Stimulated activated CD8-positive, alpha-beta memory T cell treated with anti-CD3 and anti-CD28 coated beads, Interleukin-12 subunit alpha, Interleukin-12 subunit beta, amount 100 ng/mL, for 24 hours (primary cell): ENCODE data around the gene NBPF3.
A peak's percentile ranks its signal among the peaks of the same experiment; 100 is the strongest.
"Not testable (repeated sequence)": the region's sequence is repeated elsewhere in the genome, so short reads cannot be mapped to it uniquely, and the experiment has no call there.

ENCODE experiments used
- DNase-seq: peaks from one replicate; pipeline ENCODE4 v3.0.0-alpha.2; 2020; ENCODE audit errors: extremely low read depth

NBPF3 gene

GRCh38 chr1:21439721-21440629 is at the start of gene NBPF3:
NBPF3 (plus strand) TSS chr1:21440137; CDS start chr1:21445087, 4,950 bp downstream.
- peak; percentile 78 for DNase-seq

DNA sequence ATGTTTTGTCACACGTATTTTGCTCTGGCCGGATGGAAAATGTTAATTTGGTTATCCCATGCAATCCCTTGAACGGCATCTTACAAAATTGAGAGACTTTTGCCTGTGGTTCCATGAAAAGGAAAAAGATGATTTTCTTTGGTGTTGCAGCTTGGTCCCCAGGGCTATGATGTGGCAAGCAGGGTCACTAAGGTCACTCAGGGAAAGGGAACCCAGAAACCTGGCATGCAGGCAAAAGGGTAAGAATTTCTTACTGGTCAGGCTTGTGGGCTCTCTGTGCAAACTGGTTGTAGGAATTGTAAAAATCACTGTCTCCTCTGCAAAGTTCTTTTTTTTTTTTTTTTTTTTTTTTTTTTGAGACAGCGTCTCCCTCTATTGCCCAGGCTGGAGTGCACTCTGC is 48.4 kb upstream of the NBPF3 start:
- DNase-seq = no peak

DNA sequence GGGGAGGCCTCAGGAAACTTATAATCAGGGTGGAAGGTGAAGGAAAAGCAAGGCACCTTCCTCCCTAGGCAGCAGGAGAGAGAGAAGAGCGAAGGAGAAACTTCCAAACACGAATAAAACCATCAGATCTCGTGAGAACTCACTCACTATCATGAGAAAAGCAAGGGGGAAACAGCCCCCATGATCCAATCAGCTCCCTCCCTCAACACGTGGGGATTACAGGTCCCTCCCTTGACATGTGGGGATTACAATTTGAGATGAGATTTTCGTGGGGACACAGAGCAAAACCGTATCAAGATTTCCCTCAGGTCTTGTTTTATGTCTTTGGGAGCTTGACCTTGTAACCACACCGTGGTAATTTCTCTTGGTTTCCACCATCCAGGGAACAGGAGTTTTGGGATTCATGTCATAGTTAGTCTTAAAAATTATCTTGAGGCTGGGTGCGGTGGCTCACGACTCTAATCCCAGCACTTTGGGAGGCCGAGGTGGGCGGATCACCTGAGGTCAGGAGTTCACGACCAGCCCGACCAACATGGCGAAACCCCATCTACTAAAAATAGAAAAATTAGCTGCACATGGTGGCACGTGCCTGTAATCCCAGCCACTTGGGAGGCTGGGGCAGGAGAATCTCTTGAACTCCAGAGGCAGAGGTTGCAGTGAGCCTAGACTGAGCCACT is 47.2 kb upstream of the NBPF3 start:
- no peak for DNase-seq

- no peak for DNase-seq
Observed at GRCh38 chr1:21396516-21396915, 43.4 kb upstream of the NBPF3 start.

GRCh38 chr1:21397813-21398188 is 42.1 kb upstream of the NBPF3 start:
- DNase-seq = no peak

DNA sequence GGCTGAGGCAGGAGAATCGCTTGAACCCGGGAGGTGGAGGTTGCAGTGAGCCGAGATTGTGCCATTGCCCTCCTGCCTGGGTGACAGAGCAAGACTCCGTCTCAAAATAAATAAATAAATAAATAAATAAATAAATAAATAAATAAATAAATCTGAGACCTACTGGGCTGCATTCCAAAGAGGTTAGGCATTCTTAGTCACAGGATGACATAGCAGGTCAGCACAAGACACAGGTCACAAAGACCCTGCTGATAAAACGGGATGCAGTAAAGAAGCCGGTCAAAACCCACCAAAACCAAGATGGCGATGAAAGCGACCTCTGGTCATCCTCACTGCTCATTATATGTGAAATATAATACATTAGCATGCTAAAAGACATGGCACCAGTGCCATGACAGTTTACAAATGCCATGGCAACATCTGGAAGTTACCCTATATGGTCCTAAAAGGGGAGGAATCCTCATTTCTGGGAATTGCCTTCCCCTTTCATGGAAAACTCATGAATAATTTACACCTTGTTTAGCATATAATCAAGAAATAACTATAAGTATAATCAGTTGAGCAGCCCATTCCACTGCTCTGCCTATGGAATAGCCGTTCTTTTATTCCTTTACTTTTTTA is 38.1 kb upstream of the NBPF3 start:
- not testable (repeated sequence) for DNase-seq

DNA sequence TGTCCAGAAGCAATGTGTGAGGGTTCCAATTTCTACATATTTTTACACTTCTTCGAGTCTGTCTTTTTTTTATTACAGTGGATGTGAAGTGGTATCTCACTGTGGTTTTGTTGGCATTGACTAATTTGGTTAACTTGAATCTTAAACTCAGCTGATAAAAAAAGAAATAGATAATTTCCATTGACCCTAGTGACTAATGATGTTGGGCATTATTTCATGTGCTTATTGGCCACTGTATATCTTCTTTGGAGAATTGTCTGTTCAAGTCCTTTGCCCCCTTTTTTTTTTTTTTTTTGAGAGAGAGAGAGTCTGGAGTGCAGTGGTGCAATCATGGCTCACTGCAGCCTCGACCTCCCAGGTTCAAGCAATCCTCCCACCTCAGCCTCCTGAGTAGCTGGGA is 33.3 kb upstream of the NBPF3 start:
- no peak for DNase-seq

GRCh38 chr1:21409897-21410296 is 30.0 kb upstream of the NBPF3 start:
- not testable (repeated sequence) for DNase-seq

- no peak for DNase-seq
Observed at GRCh38 chr1:21414015-21414414, 25.9 kb upstream of the NBPF3 start.

GRCh38 chr1:21420378-21420777 is 19.6 kb upstream of the NBPF3 start:
- not testable (repeated sequence) for DNase-seq

- DNase-seq = not testable (repeated sequence)
Observed at GRCh38 chr1:21421307-21421706, 18.6 kb upstream of the NBPF3 start.

GRCh38 chr1:21427798-21428480 is 12.0 kb upstream of the NBPF3 start:
- DNase-seq = not testable (repeated sequence)

DNA sequence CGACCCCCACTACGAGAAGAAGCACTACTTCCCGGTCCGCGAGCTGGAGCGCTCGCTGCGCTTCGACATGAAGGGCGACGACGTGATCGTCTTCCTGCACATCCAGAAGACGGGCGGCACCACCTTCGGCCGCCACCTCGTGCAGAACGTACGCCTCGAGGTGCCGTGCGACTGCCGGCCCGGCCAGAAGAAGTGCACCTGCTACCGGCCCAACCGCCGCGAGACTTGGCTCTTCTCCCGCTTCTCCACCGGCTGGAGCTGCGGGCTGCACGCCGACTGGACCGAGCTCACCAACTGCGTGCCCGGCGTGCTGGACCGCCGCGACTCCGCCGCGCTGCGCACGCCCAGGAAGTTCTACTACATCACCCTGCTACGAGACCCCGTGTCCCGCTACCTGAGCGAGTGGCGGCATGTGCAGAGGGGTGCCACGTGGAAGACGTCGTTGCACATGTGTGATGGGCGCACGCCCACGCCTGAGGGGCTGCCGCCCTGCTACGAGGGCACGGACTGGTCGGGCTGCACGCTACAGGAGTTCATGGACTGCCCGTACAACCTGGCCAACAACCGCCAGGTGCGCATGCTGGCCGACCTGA is 11.4 kb upstream of the NBPF3 start:
- not testable (repeated sequence) for DNase-seq

DNA sequence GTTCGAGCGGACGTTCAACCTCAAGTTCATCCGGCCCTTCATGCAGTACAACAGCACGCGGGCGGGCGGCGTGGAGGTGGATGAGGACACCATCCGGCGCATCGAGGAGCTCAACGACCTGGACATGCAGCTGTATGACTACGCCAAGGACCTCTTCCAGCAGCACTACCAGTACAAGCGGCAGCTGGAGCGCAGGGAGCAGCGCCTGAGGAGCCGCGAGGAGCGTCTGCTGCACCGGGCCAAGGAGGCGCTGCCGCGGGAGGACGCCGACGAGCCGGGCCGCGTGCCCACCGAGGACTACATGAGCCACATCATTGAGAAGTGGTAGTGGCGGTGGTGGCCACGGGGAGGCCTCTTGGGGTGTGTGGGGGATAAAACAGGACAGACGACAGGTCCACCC is 10.7 kb upstream of the NBPF3 start:
- DNase-seq = not testable (repeated sequence)

DNA sequence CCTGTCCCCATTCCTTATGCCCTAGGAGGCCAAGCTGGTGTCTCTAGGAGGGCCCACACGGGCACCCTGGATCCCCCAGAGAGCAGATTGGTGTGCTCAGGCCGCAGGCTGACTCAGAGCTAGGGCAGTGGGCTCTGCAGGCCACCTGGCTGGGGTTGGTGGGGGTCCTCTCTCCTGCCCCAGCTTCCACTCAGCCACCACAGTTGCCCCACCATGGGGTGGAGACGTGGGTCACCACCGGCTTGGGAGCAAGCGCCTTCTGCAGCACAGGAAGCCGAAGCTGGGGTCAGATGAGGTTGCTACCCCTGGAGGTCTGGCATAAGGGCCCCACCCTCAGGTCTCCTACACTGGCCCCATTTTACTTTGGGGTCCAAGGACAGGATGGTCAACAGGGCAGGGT is 9.1 kb upstream of the NBPF3 start:
- DNase-seq = not testable (repeated sequence)

GRCh38 chr1:21434394-21434793 is 5.5 kb upstream of the NBPF3 start:
- no peak for DNase-seq

- no peak for DNase-seq
Observed at GRCh38 chr1:21435646-21436487, 4.1 kb upstream of the NBPF3 start.

DNA sequence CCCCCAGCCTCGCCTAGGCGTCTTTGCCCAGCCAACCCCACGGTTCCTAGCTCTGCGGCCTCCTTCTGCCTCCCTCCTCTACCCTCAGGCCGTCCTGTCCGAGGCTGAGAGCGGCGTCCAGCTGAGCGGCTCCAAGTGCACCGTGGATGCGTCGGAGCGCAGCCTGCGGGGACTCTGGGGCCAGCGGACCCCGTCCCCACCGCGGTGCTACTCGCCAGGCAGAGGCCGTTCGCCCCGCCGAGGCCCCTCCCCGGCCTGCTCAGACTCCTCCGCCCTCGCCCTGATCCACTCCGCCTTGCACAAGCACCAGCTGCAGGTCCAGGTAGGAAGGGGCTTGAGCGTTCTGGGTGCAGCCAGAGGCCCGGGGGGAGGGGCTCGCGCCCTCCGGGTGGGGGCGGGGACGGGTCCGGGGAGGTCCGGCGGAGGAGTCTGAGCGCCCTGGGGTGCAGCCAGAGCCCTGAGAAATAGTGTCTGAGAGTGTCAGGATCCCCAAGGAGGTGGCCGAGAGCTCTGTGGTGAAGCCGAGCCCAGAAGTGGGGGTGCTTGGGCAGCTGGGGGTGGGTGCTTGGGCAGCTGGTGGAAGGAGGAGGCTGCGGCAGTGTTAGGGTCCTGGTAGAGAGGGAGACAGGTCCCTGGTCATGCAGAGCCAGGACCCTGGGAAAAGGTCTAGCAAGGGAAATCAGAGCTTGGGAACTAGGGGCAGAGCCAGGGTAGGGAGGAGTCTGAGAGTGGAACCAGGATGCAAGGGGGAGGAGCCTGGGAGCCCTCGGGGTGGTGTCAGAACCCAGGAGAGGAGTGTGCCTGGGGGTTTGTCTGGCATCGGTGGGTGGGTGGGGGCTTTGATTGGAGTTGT is 3.2 kb upstream of the NBPF3 start:
- DNase-seq = no peak

DNA sequence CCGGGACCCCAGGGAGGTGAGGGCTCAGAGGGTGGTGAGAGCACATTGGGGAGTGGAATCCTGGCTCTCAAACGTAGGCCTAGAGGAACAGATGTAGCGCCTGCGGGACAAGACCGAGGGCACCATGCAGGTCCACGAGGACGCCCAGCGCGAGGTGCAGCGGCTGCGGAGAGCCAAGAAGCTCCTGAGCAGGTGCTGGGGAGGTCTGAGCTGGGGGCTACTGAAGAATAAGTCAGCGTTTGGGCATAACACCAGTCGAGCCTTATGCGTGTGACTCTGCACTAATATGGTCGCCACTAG is 2.6 kb upstream of the NBPF3 start:
- no peak for DNase-seq
